ENCODE results near the gene RELA.
A peak's percentile ranks its signal among the peaks of the same experiment; 100 is the strongest.
"Not testable (repeated sequence)": the region's sequence is repeated elsewhere in the genome, so short reads cannot be mapped to it uniquely, and the experiment has no call there.

The RELA gene

DNA sequence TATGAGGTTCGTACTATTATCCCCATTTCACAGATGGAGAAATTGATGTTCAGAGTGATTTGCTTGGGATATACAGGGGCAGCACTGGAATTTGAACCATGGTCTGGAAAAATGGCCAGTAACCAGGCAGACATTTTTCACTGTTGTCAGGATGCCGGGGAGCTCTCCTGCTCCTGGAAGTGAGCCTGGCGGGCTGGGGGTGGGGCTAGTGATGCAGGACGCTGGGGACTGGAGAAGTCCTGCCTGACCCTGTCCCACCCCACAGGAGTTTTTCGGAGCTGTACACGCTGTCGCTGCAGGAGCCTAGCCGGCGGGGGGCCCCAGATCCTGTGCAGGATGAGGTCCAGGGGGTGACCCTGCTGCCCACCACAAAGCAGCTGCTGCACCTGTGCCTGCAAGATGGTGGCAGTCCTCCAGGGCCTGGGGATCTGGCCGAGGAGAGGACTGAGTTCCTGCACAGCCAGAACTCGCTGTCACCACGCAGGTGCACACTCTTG is 13.7 kb downstream of the RELA start:
- Mint-ChIP-seq H3K27ac (peak overlapping the region; percentile 31), H3K36me3 (peaks cover 50 to 58% of the 10 kb centered on the region in 2 donors), H3K4me1 (peaks cover 32 to 49% of the 10 kb centered on the region in 2 donors), H3K27me3 (no peaks in the 10 kb centered on the region), H3K9me3 (no peaks in the 10 kb centered on the region), H3K4me3 (no peak overlapping the region)
- DNase-seq (no peak), ATAC-seq (replicated peaks) (no peak)

DNA sequence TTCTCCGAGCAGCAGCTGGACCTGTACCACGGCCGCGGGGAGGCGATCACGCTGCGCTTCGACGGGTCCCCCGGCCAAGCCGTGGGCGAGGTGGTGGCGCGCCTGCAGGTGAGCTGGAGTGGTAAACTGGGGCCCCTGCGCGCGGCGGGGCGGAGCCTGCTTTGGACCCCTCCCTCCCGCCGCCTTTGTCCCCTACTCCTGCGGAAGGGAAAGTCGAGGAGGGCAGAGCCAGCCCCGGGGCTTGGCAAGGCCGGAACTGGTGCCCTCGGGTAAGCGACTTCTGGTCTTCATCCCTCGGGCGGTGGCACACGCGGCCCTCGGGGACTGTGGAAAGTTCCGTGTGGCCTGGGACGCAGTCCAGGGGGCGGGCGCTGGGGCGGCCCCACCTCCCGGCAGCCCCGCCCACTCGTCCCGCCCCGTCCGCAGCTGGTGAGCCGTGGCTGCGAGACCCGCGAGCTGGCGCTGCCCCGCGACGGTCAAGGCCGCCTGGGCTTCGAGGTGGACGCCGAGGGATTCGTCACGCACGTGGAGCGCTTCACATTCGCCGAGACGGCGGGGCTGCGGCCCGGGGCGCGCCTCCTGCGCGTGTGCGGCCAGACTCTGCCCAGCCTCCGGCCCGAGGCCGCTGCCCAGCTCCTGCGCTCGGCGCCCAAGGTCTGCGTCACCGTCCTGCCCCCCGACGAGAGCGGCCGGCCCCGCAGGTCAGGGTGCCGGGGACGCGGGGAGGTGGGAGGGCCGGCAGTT is 15.6 kb downstream of the RELA start:
- H3K9me3 Mint-ChIP-seq, result no peaks in the 10 kb centered on the region
- ATAC-seq (replicated peaks), result no peak

GRCh38 chr11:65646288-65646957 is 16.3 kb downstream of the RELA start:
- Mint-ChIP-seq H3K4me3 (no peak overlapping the region), H3K36me3 (peaks cover 53 to 55% of the 10 kb centered on the region in 2 donors), H3K27me3 (no peaks in the 10 kb centered on the region), H3K4me1 (peaks cover 27 to 45% of the 10 kb centered on the region in 2 donors), H3K9me3 (no peaks in the 10 kb centered on the region), H3K27ac (no peak overlapping the region)
- no peak for ATAC-seq (replicated peaks)
- no peak for DNase-seq

More for the DNA sequence above, 15.6 kb downstream of the RELA start:
- Mint-ChIP-seq H3K27me3 (no peaks in the 10 kb centered on the region), H3K4me1 (peaks cover 29 to 45% of the 10 kb centered on the region in 2 donors), H3K4me3 (no peak overlapping the region), H3K27ac (no peak overlapping the region), H3K36me3 (peaks cover 54% of the 10 kb centered on the region in 2 donors)
- no peak for DNase-seq

GRCh38 chr11:65645710-65646109 is 17.0 kb downstream of the RELA start:
- Mint-ChIP-seq H3K27me3 (no peaks in the 10 kb centered on the region), H3K27ac (peak overlapping the region; percentile 59)
- no peak for DNase-seq

DNA sequence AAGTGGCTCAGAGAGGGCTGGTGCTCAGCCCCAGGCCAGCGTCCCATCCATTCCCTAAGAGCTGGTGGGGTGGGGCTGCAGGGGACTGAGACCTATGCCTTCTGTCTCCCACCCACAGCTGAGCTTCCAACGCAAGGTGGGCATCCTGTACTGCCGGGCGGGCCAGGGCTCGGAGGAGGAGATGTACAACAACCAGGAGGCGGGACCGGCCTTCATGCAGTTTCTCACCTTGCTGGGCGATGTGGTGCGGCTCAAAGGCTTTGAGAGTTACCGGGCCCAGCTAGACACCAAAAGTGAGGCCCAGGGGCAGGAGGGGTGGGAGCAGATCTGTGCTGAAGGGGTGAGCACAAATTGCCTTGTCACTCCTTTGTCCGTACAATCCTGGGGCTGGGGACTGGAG is 17.9 kb downstream of the RELA start:
- Mint-ChIP-seq H3K9me3 (no peaks in the 10 kb centered on the region), H3K27ac (peak overlapping the region; percentile 78), H3K36me3 (peaks cover 48 to 53% of the 10 kb centered on the region in 2 donors), H3K4me1 (peaks cover 26 to 45% of the 10 kb centered on the region in 2 donors), H3K4me3 (no peak overlapping the region), H3K27me3 (no peaks in the 10 kb centered on the region)
- DNase-seq (no peak), ATAC-seq (replicated peaks) (no peak)

More at GRCh38 chr11:65645710-65646109, 17.0 kb downstream of the RELA start:
- Mint-ChIP-seq H3K36me3 (peaks cover 51 to 55% of the 10 kb centered on the region in 2 donors), H3K9me3 (no peaks in the 10 kb centered on the region), H3K4me3 (no peak overlapping the region), H3K4me1 (peaks cover 26 to 44% of the 10 kb centered on the region in 2 donors)
- no peak for ATAC-seq (replicated peaks)

DNA sequence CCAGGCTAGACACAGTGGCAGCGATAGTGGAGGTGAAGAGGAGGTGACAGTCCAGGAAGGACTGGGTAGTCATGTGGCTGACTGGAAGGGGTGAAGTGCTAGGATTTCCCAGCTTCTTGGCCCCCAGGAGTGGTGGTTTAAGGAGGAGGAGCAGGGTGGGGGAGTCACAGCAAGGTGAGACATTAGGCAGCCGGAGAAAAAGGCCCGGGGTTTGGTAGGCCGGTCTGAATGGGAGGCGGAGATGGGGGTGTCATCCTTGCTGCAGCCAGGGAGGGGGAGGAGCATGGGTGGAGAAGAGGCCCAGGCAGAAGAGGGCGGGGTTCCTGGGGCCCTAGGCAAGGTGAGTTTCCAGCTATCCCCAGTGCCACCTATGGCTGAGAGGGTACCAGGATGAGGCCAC is 18.7 kb downstream of the RELA start:
- Mint-ChIP-seq H3K9me3 (no peaks in the 10 kb centered on the region), H3K4me1 (peaks cover 30 to 53% of the 10 kb centered on the region in 2 donors), H3K27me3 (no peaks in the 10 kb centered on the region), H3K27ac (no peak overlapping the region), H3K4me3 (no peak overlapping the region), H3K36me3 (peaks cover 50 to 57% of the 10 kb centered on the region in 2 donors)
- DNase-seq (no peak), ATAC-seq (replicated peaks) (no peak)

DNA sequence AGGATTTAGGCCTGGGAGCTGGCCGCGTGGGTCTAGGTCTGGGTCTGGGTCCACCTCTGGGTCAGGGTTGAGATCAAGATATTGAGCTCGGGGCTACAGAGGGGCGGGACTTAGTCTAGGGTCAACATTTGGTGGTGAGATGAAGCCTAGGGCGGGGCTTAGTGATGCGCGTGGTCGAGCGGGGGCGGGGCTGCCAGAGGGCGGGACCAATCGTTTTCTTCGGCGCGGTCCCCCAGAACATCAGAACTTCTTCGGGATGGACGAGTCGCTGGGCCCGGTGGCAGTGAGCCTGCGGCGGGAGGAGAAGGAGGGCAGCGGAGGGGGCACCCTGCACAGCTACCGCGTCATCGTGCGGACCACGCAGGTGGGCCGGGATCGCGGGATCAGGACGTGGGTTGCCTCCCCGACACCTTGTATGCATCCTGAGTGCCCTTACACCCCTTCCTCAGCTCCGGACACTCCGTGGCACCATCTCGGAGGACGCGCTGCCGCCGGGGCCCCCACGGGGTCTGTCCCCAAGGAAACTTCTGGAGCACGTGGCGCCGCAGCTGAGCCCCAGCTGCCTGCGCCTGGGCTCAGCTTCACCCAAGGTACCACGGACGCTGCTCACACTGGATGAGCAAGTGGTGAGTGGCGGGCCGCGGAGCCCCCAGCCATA is 20.6 kb downstream of the RELA start:
- peaks cover 36 to 64% of the 10 kb centered on the region in 2 donors for H3K4me1 Mint-ChIP-seq
- H3K27me3 Mint-ChIP-seq, result no peaks in the 10 kb centered on the region
- H3K4me3 Mint-ChIP-seq, result peak overlapping the region; percentile 91 to 92
- peak overlapping the region; percentile 89 for H3K27ac Mint-ChIP-seq
- ATAC-seq (replicated peaks) (no peak), DNase-seq (no peak)
- peaks cover 47 to 60% of the 10 kb centered on the region in 2 donors for H3K36me3 Mint-ChIP-seq
- no peaks in the 10 kb centered on the region for H3K9me3 Mint-ChIP-seq

DNA sequence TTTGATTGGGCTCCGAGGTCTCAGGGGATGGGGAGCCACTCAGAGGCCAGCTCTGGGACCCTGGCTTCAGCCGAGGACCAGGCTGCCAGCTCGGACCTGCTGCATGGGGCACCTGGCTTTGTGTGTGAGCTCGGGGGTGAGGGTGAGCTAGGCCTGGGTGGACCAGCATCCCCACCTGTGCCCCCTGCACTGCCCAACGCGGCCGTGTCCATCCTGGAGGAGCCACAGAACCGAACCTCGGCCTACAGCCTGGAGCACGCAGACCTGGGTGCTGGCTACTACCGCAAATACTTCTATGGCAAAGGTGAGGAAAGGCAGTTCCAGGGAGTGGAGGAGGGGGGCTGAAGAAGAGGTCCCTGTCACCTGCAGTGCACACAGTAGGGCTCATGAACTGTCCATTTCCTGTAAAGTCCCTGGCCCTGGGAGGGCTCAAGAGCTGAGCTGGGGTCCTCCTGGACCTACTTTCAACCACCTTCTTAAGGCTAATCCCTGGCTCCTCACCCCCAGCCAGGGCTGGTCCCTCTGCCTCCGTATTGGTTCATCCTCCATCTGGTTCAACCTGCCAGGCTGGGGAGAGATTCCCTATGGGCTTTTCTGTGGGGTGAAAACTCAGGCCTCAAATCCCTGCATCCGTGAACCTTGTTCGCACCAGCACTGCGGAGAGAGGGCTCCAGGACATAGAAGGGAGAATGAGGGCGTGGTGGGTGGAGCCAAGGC is 21.3 kb downstream of the RELA start:
- H3K4me3 Mint-ChIP-seq, result peak overlapping the region; percentile 91 to 92
- peaks cover 52 to 65% of the 10 kb centered on the region in 2 donors for H3K36me3 Mint-ChIP-seq
- peaks cover 40 to 69% of the 10 kb centered on the region in 2 donors for H3K4me1 Mint-ChIP-seq

GRCh38 chr11:65640483-65641296 is 22.0 kb downstream of the RELA start:
- peaks cover 54 to 62% of the 10 kb centered on the region in 2 donors for H3K36me3 Mint-ChIP-seq
- H3K4me1 Mint-ChIP-seq, result peaks cover 40 to 69% of the 10 kb centered on the region in 2 donors
- ATAC-seq (replicated peaks) (peak; percentile 13 to 29), DNase-seq (peak; percentile 54)
- H3K4me3 Mint-ChIP-seq, result peak overlapping the region; percentile 91 to 92
- H3K9me3 Mint-ChIP-seq, result no peaks in the 10 kb centered on the region
- no peaks in the 10 kb centered on the region for H3K27me3 Mint-ChIP-seq
- H3K27ac Mint-ChIP-seq, result peak overlapping the region; percentile 98

More for the DNA sequence above, 21.3 kb downstream of the RELA start:
- ATAC-seq (replicated peaks) (no peak), DNase-seq (no peak)
- peak overlapping the region; percentile 89 for H3K27ac Mint-ChIP-seq
- no peaks in the 10 kb centered on the region for H3K27me3 Mint-ChIP-seq
- H3K9me3 Mint-ChIP-seq, result no peaks in the 10 kb centered on the region

DNA sequence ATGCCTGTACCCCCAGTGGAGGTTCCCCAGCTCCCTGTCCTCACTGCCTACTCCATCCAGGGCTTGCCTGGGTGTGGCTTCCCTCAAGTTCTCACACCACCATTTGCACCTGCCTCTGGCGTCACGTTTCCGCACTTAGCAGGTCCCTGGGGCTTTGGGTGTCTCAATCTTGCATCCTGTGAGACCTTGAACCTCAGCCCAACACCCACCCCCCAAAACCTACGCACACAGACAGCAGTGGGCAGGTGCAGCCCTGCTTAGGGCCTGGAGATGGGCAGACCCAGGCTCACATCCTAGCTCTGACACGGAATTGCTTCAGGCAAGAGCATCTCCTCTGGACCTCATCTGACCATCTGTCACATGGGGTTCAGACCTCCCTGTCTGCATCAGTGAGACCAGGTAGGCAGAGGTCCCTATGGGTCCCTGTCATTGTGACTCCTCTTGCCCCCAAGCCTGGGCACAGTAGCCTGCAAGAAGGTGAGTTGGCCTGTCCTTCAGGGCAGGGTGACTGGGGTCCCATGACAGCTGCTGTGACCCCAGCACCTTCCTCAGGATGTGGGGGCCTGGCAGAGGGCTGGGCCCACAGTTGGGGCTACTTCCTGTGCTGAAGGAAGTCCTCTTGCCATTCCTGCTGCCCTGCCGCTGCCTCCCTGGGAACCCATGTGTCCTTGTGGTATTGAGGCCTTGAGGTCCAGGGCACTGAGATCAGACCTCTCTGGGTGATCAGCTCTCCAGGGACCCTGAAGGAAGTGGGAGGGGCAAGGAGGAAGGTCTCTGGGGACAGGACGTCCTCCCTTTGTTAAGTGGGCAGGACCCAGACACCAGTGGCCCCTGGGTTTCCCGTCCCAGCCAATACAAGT is 22.9 kb downstream of the RELA start:
- DNase-seq (peak; percentile 90), ATAC-seq (replicated peaks) (peak; percentile 66 to 67)
- Mint-ChIP-seq H3K4me3 (peak overlapping the region; percentile 91 to 92), H3K27me3 (no peaks in the 10 kb centered on the region), H3K9me3 (no peaks in the 10 kb centered on the region), H3K4me1 (peaks cover 40 to 74% of the 10 kb centered on the region in 2 donors), H3K36me3 (peaks cover 54 to 61% of the 10 kb centered on the region in 2 donors), H3K27ac (peak overlapping the region; percentile 98)

- Mint-ChIP-seq H3K4me3 (peak overlapping the region; percentile 91 to 92), H3K27ac (peak overlapping the region; percentile 98), H3K36me3 (peaks cover 52 to 63% of the 10 kb centered on the region in 2 donors), H3K4me1 (peaks cover 40 to 73% of the 10 kb centered on the region in 2 donors)
- not testable (repeated sequence) for DNase-seq; ATAC-seq (replicated peaks); H3K27me3 Mint-ChIP-seq; H3K9me3 Mint-ChIP-seq
These were observed 23.5 kb downstream of the RELA start for GRCh38 chr11:65639228-65639597.

DNA sequence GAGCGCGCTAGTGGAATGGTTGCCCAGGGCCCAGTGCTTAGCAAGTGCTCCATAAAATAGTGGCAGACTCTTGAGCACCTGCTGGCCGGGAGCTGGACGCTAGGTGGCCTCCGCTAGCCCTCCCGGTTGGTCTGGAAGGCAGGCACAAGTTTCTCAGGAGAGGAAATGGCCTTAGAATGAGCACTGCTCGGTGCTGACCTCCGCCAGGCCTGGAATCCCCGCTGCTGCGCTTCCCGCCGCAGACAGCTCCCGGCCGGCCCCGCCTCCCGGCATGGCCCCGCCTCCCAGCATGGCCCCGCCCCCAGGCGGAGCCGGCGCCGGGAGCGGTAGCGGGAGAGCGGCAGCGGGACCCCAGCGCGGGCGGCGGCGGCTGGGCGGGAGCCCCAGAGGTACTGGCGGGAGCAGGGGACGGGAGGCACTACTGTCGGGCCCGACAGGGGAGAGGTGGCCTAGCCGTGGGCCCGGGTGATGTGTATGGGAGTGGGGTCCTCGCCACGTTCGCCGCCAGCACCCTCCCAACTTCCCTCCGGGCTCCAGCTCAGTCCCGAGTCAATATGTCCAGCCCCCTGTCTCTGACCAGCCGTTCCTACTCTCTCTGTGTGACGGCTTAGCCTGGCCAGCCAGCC is 24.8 kb downstream of the RELA start, which contains the start of gene SIPA1:
TSS of gene SIPA1 (plus strand) at position 308 of the 626 bp plus-strand sequence. CDS start 2,821 bp downstream, outside the sequence.
- no peaks in the 10 kb centered on the region for H3K9me3 Mint-ChIP-seq
- no peaks in the 10 kb centered on the region for H3K27me3 Mint-ChIP-seq
- peaks cover 33 to 72% of the 10 kb centered on the region in 2 donors for H3K4me1 Mint-ChIP-seq
- peak within 1 kb of the TSS; percentile 98 for H3K27ac Mint-ChIP-seq
- H3K4me3 Mint-ChIP-seq, result peak within 1 kb of the TSS; percentile 91 to 92
- ATAC-seq (replicated peaks), result peak; percentile 38 to 41
- H3K36me3 Mint-ChIP-seq, result peaks cover 43 to 60% of the 10 kb centered on the region in 2 donors
- peak; percentile 68 for DNase-seq
